Stimulated activated CD8-positive, alpha-beta memory T cell treated with anti-CD3 and anti-CD28 coated beads, Interleukin-4, amount 100 ng/mL, for 24 hours (primary cell): Measurements from ENCODE around the gene ABCA13.
"Not testable (repeated sequence)": the region's sequence is repeated elsewhere in the genome, so short reads cannot be mapped to it uniquely, and the experiment has no call there.

Experiments
- DNase-seq: peaks from one replicate; pipeline ENCODE4 v3.0.0-alpha.2; 2020; ENCODE audit warnings: low read depth

Gene ABCA13

GRCh38 chr7:48171202-48171601 lies at the start of gene ABCA13:
ABCA13 (plus strand) TSS chr7:48171458; CDS start chr7:48171484, 26 bp downstream.
- DNase-seq = no peak

DNA sequence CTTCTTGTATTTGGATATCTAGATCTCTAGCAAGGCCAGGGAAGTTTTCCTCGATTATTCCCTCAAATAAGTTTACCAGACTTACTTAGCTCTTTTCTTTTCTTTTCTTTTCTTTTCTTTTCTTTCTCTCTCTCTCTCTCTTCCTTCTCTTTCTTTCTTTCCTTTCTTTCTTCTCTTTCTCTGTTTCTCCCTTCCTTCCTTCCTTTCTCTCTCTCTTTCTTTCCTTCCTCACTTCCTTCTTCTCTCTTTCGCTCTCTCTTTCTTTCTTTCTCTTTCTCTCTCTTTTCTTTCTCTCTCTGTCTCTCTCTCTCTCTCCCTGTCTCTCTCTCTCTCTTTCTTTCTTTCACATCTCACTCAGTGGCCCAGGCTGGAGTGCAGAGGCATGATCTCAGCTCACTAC lies 45.2 kb upstream of the ABCA13 start:
- no peak for DNase-seq

- no peak for DNase-seq
Measured at GRCh38 chr7:48130658-48131108, 40.6 kb upstream of the ABCA13 start.

DNA sequence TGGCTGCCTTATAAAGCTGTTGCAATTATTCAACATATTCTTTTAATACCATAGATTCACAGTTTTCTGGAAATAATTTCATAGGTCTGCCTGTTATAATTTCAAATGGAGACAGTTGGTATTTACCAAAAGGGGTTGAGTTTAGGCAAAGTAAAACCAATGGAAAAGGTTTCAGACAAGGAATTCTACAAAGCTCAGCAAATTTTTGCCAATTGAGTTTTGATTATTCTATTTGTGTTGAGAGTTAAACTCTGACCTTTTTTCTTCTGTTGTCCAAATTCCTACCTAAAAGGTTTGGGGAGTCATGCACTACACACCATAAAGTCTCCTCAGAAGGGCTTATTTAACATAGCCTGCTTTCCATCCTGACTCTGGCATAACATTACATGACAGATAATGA lies 38.5 kb upstream of the ABCA13 start:
- no peak for DNase-seq

GRCh38 chr7:48139459-48139858 lies 31.8 kb upstream of the ABCA13 start:
- DNase-seq = no peak

DNA sequence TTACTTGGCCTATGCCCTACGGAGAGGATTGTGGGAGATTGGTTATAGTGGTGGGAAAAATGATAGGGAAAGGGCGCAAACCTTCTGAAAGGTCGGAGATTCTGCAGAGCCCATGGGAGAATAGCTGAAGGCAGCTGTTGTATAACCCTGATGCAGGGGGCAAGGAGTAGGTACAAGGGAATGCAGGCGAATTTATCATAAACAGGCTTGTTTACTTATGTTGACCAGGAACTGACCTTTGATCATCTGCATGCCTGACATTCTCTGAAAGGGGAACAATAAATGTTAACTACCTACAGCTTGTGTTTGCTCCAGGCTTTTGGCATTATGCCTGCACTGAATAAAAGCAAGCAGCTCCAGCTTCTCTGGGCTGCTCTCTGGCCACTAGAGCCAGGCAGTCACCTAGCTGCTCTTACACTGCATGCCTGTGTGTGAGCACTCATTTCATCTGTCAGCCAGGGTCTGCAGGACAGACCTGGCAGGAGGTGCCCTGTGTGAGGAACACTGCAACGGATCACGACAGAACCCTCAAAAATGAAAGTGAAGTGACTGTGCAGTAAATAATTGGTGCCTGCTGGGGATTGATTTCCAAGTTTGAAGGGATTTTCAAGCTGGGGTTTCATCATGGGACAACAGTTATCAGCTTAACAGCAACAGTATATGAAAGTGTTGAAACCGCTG lies 31.1 kb upstream of the ABCA13 start:
- no peak for DNase-seq

DNA sequence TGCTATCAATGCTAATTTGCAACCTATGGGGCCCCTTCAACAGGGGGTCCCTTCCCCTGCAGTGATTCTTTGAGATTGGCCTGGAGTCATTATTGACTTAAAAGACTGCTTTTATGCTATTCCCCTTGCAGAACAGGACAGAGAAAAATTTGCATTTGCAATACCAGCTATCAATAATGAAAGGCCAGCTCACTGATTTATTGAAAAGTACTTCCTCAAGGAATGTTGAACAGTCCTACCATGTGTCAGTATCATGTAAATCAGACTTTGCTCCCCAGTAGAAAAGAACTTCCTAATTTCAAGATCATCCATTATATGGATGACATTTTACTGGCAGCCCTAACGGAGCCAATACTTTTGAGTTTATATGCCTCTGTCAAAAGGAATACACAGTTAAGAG lies 29.7 kb upstream of the ABCA13 start:
- DNase-seq = no peak

- DNase-seq = no peak
Measured at GRCh38 chr7:48144291-48144768, 26.9 kb upstream of the ABCA13 start.

DNA sequence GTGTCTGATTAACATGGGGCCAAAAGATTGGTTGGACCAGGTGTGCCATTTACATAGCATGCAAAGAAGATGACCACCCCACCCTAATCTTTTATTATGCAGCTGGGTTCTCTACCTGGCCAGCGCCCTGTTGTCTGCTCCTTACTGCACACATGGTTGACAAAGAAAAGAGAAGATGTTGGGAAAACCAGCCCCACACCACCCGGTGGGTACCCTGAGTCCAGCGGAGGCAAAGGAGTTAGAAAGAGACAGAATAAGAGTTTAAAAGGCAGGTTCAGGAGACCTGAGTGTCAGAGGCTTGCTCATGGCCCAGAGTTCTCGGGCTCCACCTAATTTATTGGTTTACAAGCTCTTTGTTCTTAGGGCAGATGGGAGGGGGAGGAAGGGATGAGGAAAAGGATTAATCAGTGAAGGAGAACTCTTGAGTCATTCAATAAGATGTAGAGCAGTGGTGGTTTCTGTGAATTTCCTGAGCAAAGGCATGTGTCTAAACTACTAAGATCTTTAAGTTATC lies 24.1 kb upstream of the ABCA13 start:
- DNase-seq = no peak

DNA sequence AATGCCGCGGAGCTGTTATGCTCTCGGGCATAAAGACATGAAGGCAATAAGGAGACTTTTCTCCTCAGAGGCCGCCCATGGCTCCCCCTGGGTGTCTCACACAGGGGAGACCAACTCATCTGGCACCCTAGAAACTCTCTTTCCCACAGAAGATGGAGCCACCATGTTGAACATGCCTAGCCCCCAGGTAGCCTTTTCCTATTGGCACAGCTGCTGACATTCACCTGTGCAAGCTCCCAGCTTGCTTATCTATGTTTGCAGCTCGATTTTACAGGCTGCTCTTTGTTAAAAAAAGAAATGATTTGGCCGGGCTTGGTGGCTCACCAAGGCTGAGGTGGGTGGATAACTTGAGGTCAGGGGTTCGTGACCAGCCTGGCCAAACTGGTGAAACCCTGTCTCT lies 23.6 kb upstream of the ABCA13 start:
- DNase-seq = not testable (repeated sequence)

DNA sequence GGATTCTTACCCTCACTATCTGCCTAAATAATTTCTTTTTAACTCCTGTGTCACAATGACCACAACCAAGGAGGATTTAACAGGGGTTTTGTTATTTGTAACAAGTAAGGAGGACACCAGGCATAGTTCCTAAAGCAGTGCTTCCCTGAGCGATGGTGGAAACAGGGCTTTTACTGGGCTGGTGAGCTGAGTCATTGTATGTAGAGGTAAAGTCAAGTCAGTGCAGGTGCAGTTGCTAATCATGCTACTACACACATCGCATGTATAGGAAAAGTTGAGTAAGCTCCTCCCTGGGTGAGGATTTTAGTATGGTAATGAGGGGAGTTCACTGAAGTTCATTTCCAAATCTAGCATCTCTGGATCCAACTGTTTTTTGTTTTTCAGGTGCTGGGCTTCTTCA lies 22.9 kb upstream of the ABCA13 start:
- DNase-seq = no peak

GRCh38 chr7:48149058-48149457 lies 22.2 kb upstream of the ABCA13 start:
- no peak for DNase-seq

- DNase-seq = no peak
Measured at GRCh38 chr7:48150086-48150485, 21.2 kb upstream of the ABCA13 start.

DNA sequence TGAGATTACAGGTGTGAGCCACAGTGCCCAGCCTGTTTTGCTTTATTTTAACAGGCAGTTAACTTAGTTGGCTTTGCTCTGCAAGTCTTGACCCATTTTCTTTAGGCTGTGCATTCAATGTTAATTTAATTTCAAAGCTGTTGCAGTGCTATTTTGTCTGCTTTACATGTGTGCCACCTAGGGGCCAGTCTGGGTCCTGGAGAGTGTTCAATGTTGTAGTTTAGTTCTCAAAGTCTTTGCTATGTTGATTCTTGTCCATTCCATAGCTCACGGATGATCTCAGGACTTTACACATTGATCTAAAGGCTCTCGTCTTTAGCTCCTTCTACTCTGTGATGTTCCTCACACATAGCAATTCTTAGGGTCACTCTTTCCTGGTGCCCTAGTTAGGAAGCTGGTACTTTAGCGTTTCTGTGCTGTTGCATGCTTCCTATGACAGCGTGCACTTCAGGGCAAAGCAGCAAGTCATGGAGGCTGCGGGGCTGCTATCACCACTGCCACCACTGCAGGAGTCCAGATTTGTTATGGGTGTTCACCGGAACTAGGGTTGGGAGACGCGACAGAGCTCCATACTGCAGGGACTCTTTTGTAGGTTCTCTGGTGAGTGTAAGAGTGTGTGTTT lies 16.4 kb upstream of the ABCA13 start:
- DNase-seq = no peak

- DNase-seq = no peak
Measured at GRCh38 chr7:48158404-48158803, 12.9 kb upstream of the ABCA13 start.

DNA sequence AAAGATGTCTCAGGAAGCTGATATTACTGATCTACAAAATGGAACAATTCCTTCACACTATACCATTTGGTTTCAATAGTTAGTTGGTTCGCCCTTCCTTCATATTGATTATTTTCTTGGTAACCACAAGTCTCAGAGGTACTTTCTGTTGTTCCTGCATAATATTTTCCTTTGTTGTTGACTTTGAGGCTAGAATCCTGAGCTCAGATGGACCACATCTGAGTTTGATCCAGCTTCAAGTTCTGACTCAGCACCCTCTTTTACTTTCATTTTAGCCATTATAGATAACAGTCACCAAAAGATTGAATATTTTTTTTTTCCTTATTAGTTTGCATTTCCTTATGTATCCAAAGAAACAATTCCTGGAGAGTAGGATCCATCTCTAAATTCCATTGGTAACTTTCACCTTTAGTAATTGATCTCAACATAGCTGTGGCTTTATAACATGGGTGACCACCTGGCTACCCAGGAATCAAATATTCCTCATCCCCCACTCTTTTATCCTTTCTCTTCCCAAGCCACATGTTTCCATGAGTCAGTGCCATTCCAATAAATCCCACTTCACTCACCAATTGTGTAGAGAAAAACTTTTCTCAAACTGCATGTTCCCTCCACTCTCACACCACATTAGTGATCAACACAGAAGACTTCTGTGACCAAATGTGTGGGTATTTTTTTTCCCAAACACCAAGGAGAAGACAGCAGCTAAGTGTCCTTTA lies 9.7 kb upstream of the ABCA13 start:
- DNase-seq = no peak

DNA sequence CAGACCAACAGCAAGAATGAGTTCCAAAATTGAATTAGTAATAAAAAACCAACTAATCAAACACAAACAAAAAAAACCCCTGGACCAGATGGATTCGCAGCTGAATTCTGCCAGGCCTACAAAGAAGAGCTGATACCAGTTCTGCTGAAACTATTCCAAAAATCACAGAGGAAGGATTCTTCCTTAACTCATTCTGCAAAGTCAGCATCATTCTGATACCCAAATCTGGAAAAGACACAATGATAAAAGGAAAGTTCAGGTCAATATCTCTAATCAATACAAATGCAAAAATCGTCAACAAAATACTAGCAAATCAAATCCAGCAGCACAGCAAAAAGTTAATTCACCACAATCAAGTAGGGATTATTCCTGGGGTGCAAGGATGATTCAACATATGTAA lies 6.1 kb upstream of the ABCA13 start:
- DNase-seq = no peak

GRCh38 chr7:48168159-48168558 lies 3.1 kb upstream of the ABCA13 start:
- no peak for DNase-seq

DNA sequence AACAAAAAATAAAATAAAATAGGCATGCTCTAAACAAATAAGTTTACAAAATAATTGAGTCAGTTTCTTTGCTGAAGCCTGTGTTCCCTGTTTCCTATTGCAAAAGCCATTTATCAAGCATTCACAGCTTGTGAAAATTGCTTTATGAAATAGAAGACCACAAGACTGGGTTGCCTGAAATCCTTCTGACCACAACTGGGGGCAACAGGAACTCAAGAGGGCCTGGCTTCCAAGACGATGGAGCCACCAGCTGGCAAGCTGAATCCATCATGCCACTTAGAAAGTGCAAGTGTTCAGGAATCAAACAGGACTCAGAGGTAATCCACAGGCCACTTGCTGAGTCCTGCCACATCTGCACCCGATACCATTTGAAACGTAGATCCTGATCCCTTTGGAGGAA lies 752 bp upstream of the ABCA13 start:
- no peak for DNase-seq

DNA sequence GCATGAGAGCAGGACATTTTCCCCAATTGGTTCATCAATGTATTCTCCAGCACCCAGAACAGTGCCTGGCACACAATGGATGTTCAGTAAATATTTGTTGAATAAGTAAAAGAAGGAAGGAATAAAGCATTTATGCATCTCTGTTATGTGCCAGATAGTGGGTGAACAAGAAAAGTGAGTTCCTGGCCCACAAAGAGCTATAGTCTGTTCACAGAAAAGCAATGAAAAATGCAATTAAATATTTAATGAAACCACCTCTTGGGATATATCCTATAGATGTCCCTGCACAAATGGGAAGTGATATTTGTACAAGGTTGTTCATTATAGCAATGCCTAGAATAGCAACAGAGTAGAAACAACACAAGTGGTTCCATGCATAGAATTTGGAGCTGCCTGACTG lies 2.1 kb downstream of the ABCA13 start:
- DNase-seq = no peak

GRCh38 chr7:48173756-48174382 lies 2.6 kb downstream of the ABCA13 start:
- no peak for DNase-seq

DNA sequence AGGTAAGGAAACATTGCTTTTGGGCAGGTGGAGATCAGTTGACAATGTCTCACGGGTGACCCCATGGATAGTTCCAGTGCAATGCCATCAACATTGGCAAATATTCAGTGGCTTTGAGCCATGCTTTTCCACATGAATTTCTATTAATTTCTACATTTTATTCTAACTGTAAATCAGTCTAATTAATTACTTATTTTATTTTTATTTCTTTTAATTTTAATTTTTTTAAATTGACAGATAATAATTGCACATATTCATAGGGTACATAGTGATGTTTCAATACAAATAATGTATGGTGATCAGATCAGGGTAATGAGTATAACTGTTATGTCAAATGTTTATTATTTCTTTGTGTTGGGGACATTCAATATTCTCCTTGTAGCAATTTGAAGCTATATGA lies 3.8 kb downstream of the ABCA13 start:
- no peak for DNase-seq
